SK-MEL-5 (cell line): Measurements from ENCODE around the gene SDK1. TPM values are rescaled to one million over a fixed set of nuclear protein-coding genes. Genes with fewer than 3 reads are reported as not detected.

Experiments
- DNase-seq: peaks from one replicate; pipeline ENCODE4 v3.0.0-alpha.2; 2016; ENCODE audit warnings: low read depth, low spot score
- in situ Hi-C: cut with HindIII; loops from 2 replicates; pipeline ENCODE4 v1.10.0; 2016; ENCODE audit warnings: low sequenced_read_pairs, high pct_unique_total_duplicates, low pct_unique_long_range_greater_than_20kb
- total RNA-seq: library from RNA; depleted of rRNA; stranded (reverse); fragments of >200 nt; shearing (Covaris generic); gene quantifications from 2 replicates; pipeline ENCODE4 v1.2.3, GENCODE V29; 2014

Gene SDK1
- total RNA-seq, 1 experiment from 2014 or later: 0.13 TPM

GRCh38 chr7:4024133-4024532 is 723.1 kb downstream of the SDK1 start:
- in situ Hi-C loops: no loop called here

GRCh38 chr7:4024806-4025205 is 723.8 kb downstream of the SDK1 start:
- DNase-seq: no peak
- in situ Hi-C loops: no loop called here

More at GRCh38 chr7:4024133-4024532, 723.1 kb downstream of the SDK1 start:
- DNase-seq: no peak

GRCh38 chr7:4025210-4025609 is 724.2 kb downstream of the SDK1 start:
- in situ Hi-C loops: no loop called here
- no peak for DNase-seq

GRCh38 chr7:4025694-4026615 is 724.9 kb downstream of the SDK1 start:
- in situ Hi-C loops: no loop called here
- peak; percentile 37 for DNase-seq

GRCh38 chr7:4026941-4027486 is 726.0 kb downstream of the SDK1 start:
- in situ Hi-C loops: no loop called here
- no peak for DNase-seq

GRCh38 chr7:4028221-4028620 is 727.2 kb downstream of the SDK1 start:
- in situ Hi-C loops: no loop called here
- DNase-seq: peak; percentile 15

- in situ Hi-C loops: no loop called here
- DNase-seq: no peak
Observed at GRCh38 chr7:4029941-4030340, 728.9 kb downstream of the SDK1 start.

GRCh38 chr7:4030346-4030950 is 729.4 kb downstream of the SDK1 start:
- in situ Hi-C loops: no loop called here
- DNase-seq: no peak

GRCh38 chr7:4033996-4034395 is 732.9 kb downstream of the SDK1 start:
- in situ Hi-C loops: no loop called here
- no peak for DNase-seq

- in situ Hi-C loops: no loop called here
- DNase-seq: no peak
Observed at GRCh38 chr7:4037308-4037707, 736.3 kb downstream of the SDK1 start.

- in situ Hi-C loops: no loop called here
- DNase-seq: no peak
Observed at GRCh38 chr7:4037877-4038276, 736.8 kb downstream of the SDK1 start.

GRCh38 chr7:4040109-4040928 is 739.3 kb downstream of the SDK1 start:
- no peak for DNase-seq
- in situ Hi-C loops: no loop called here

GRCh38 chr7:4042402-4043045 is 741.5 kb downstream of the SDK1 start:
- in situ Hi-C loops: no loop called here
- no peak for DNase-seq

- in situ Hi-C loops: no loop called here
- DNase-seq: no peak
Observed at GRCh38 chr7:4043988-4044387, 742.9 kb downstream of the SDK1 start.

GRCh38 chr7:4045450-4045849 is 744.4 kb downstream of the SDK1 start:
- in situ Hi-C loops: no loop called here
- DNase-seq: no peak

GRCh38 chr7:4045975-4046374 is 744.9 kb downstream of the SDK1 start:
- no peak for DNase-seq
- in situ Hi-C loops: no loop called here

GRCh38 chr7:4048336-4048735 is 747.3 kb downstream of the SDK1 start:
- in situ Hi-C loops: no loop called here
- no peak for DNase-seq
